ENCODE measurements around the gene PLA2G2D.

The PLA2G2D gene

DNA sequence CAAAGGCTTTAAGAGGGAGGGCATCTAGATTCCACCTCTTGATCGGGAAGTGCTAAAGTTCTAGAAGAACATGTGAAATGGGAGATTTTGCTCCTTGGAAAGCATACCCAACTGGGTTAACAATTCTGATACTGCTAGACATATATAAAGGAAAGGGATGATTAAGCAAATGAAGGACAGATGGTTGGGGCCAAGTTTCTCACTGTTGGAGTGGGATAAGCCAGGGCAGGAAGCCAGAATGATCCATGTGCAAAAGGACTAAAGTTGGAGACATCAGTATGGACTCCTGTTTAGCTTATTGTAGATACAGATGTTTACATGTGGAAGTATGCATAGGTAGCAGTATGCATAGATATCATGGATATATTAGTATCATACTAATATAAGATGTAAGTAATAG, 32.5 kb downstream of the PLA2G2D start:
- DNase-seq (ENCODE audit: low read depth, low spot score), result no peak
- Histone ChIP-seq H3K36me3 (ENCODE audit: control insufficient read depth, insufficient read depth, low read length) (no peaks in the 10 kb centered on the region), H3K4me1 (ENCODE audit: control insufficient read depth, insufficient read depth, low read length) (no peaks in the 10 kb centered on the region), H3K4me3 (ENCODE audit: low read length) (no peak overlapping the region), H3K27ac (ENCODE audit: low read length) (no peak overlapping the region), H3K9me3 (ENCODE audit: control insufficient read depth, insufficient read depth, low read length) (no peaks in the 10 kb centered on the region), H3K27me3 (ENCODE audit: control insufficient read depth, insufficient read depth, low read length) (no peaks in the 10 kb centered on the region)
- no CpG with 5 or more reads among the region's 1 CpG for WGBS (ENCODE audit: insufficient coverage, insufficient read length)

DNA sequence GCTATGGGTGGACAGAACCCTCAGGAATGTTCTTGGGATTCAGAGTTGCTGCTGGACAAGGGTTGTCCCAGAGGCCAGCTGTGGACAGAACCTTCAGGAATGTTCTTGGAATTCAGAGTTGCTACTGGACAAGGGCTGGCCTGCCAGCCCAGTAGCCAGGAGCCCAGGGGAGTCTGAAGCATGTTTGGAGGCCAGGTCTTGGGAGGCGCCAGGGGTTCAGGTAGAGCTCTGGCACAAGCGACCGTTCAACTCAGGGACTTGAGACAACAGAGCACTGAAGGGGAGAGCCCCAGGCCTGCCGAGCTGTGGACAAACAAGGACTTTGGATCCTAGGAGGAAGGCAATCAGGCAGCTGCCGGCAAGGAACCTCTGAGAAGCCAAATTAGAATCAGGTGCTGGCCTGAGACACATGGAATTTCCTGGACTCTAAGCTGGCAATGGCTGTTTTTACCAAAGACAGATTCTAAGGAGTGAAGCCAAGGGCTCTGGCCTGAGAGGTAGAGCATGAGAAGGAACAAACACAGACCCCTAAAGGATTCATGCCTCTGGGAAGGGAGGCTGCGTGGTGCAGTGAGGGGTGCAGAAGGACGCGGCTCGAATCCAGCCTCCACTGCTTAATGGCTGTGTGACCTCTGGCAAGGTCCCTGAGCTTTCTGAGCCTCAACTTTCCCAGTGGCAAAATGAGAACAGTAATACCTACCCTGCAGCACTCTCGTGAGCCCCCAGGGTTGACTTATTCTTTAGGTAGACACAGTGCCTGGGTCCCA, 36.0 kb downstream of the PLA2G2D start:
- no peaks in the 10 kb centered on the region for H3K36me3 ChIP-seq (ENCODE audit: control insufficient read depth, insufficient read depth, low read length)
- no peak overlapping the region for H3K27ac ChIP-seq (ENCODE audit: low read length)
- H3K4me1 ChIP-seq (ENCODE audit: control insufficient read depth, insufficient read depth, low read length), result no peaks in the 10 kb centered on the region; the same call in 1 of the 2 replicates
- no peak overlapping the region for H3K4me3 ChIP-seq (ENCODE audit: low read length)
- no peak for DNase-seq (ENCODE audit: low read depth, low spot score)
- H3K27me3 ChIP-seq (ENCODE audit: control insufficient read depth, insufficient read depth, low read length), result no peaks in the 10 kb centered on the region
- no CpG with 5 or more reads among the region's 10 CpGs for WGBS (ENCODE audit: insufficient coverage, insufficient read length)
- no peaks in the 10 kb centered on the region for H3K9me3 ChIP-seq (ENCODE audit: control insufficient read depth, insufficient read depth, low read length)

DNA sequence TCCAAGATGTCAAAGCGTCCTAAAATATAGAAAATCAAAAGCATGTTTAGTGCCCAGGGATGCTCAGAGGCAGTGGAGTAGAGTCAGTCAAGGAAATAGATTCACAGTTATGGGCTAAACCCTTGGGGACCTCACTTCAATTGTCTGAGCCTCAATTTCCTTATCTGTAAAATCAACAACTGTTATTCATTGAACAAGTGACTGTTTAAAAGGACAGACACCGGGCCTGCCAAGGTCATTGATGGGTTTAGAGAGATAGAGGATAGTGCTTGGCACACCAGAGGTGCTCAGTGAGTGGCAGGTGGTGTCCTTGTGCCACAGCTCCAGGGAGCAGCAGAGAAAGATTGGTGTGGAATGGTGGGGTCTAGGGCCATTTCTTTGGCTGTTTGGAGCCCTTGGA, 36.6 kb downstream of the PLA2G2D start:
- H3K36me3 ChIP-seq (ENCODE audit: control insufficient read depth, insufficient read depth, low read length), result no peaks in the 10 kb centered on the region
- no peak for DNase-seq (ENCODE audit: low read depth, low spot score)
- H3K27me3 ChIP-seq (ENCODE audit: control insufficient read depth, insufficient read depth, low read length), result no peaks in the 10 kb centered on the region
- no CpG with 5 or more reads among the region's 2 CpGs for WGBS (ENCODE audit: insufficient coverage, insufficient read length)
- no peak overlapping the region for H3K27ac ChIP-seq (ENCODE audit: low read length)
- H3K9me3 ChIP-seq (ENCODE audit: control insufficient read depth, insufficient read depth, low read length), result no peaks in the 10 kb centered on the region
- H3K4me3 ChIP-seq (ENCODE audit: low read length), result no peak overlapping the region
- no peaks in the 10 kb centered on the region; the same call in 1 of the 2 replicates for H3K4me1 ChIP-seq (ENCODE audit: control insufficient read depth, insufficient read depth, low read length)

DNA sequence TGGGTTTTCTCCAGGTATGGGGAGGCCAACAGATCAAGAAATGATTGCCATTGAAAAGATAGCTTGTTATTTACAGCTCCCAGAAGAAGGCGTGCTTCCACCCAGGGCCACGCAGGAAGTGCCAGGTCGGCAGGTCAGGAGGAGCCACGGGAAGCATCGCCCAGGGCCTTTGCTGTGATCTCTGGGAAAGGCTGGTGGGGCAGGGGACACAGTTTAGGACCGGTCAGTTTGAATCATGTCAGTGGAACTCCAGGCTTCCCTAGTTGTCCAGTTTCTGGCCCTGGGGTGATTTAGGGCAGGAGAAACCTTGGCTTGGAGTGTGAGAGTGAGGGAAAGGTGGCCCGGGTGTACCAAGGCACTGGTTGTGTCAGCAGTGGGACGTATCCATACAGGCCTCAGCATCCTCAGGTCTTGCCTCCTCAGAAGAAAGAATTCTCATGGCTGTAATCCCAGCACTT, 38.0 kb downstream of the PLA2G2D start:
- H3K4me1 ChIP-seq (ENCODE audit: control insufficient read depth, insufficient read depth, low read length), result no peaks in the 10 kb centered on the region; the same call in 1 of the 2 replicates
- H3K9me3 ChIP-seq (ENCODE audit: control insufficient read depth, insufficient read depth, low read length), result no peaks in the 10 kb centered on the region
- WGBS (ENCODE audit: insufficient coverage, insufficient read length), result no CpG with 5 or more reads among the region's 8 CpGs
- no peak overlapping the region for H3K27ac ChIP-seq (ENCODE audit: low read length)
- no peak overlapping the region for H3K4me3 ChIP-seq (ENCODE audit: low read length)
- no peaks in the 10 kb centered on the region for H3K36me3 ChIP-seq (ENCODE audit: control insufficient read depth, insufficient read depth, low read length)
- DNase-seq (ENCODE audit: low read depth, low spot score), result no peak
- no peaks in the 10 kb centered on the region for H3K27me3 ChIP-seq (ENCODE audit: control insufficient read depth, insufficient read depth, low read length)

DNA sequence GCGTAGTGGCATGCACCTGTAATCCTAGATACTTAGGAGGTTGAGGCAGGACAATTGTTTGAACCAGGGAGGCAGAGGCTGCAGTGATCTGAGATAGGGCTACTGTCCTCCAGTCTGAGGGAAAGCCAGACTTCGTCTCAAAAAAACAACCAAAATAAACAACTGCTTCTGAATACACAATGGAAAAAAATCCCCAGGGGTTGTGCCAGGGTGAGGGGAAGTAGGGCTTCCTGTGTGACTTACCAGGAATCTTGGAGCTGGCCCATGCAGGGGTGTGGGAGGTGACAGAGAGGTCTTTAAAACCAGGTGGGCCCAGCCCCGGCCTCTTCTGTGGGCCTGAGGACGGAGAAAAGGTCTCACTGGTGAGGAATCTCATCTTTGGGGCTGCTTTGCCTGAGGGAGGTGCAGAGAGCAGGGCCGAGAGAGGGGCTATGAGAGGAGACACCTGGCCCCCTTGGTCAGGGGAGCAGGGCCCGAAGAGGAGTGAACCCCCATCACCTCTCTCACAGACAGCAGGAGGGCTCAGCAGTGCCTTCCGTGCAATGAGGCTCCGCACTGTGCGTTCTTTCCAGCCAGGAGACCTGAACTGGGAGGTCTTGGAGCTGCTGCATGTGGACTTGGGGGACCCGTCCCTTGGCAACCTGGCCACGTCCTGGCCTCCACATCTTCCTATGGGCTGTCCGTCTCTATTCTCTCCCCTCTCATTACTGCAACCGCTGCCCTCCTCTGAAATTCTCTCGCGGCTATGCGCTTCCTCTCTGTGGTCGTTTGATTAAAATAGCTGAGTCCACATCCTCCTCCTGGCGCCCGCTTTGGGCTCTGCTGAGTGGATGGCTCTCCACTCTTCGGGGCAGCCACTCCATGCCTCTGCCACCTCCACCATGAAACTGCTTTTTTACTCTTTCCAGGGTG, 38.6 kb downstream of the PLA2G2D start:
- Histone ChIP-seq H3K36me3 (ENCODE audit: control insufficient read depth, insufficient read depth, low read length) (no peaks in the 10 kb centered on the region), H3K27ac (ENCODE audit: low read length) (no peak overlapping the region), H3K4me1 (ENCODE audit: control insufficient read depth, insufficient read depth, low read length) (no peaks in the 10 kb centered on the region; the same call in 1 of the 2 replicates), H3K9me3 (ENCODE audit: control insufficient read depth, insufficient read depth, low read length) (no peaks in the 10 kb centered on the region), H3K4me3 (ENCODE audit: low read length) (no peak overlapping the region), H3K27me3 (ENCODE audit: control insufficient read depth, insufficient read depth, low read length) (no peaks in the 10 kb centered on the region)
- no peak for DNase-seq (ENCODE audit: low read depth, low spot score)
- WGBS (ENCODE audit: insufficient coverage, insufficient read length), result no CpG with 5 or more reads among the region's 20 CpGs

DNA sequence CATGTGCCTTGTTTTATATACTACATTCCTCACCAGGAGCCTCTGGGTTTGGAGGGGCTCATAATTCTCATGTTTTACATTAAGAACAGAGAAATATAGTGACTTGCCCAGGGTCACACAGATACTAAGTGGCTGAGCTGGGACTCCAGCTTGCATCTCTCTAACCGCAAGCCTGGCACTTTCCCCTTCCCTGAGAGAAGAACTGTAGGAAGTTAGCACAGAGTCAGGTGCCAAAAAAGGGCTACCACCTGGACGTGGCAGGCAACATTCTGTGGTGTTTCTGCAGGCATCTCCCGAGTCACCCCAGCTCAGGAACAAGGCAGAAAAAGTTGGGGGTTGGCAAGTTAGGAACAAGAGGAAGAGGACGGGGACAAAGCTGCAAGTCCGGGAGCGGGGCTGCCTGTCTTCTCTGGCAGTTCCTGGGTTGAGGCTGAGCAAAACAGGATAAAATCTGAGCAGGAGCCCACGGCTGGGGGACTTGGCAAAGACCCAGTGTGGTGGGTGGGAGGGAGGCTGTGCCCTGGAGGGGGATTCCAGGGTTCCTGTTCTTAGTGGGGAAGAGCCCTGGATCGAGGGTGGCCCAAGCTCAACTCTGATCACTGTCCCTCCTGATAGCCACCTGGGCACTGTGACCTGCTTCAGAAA, 39.6 kb downstream of the PLA2G2D start:
- no peak for DNase-seq (ENCODE audit: low read depth, low spot score)
- H3K27ac ChIP-seq (ENCODE audit: low read length), result no peak overlapping the region
- no peaks in the 10 kb centered on the region for H3K27me3 ChIP-seq (ENCODE audit: control insufficient read depth, insufficient read depth, low read length)
- H3K4me3 ChIP-seq (ENCODE audit: low read length), result no peak overlapping the region
- no CpG with 5 or more reads among the region's 8 CpGs for WGBS (ENCODE audit: insufficient coverage, insufficient read length)
- H3K4me1 ChIP-seq (ENCODE audit: control insufficient read depth, insufficient read depth, low read length), result no peaks in the 10 kb centered on the region; the same call in 1 of the 2 replicates
- H3K36me3 ChIP-seq (ENCODE audit: control insufficient read depth, insufficient read depth, low read length), result no peaks in the 10 kb centered on the region
- no peaks in the 10 kb centered on the region for H3K9me3 ChIP-seq (ENCODE audit: control insufficient read depth, insufficient read depth, low read length)

DNA sequence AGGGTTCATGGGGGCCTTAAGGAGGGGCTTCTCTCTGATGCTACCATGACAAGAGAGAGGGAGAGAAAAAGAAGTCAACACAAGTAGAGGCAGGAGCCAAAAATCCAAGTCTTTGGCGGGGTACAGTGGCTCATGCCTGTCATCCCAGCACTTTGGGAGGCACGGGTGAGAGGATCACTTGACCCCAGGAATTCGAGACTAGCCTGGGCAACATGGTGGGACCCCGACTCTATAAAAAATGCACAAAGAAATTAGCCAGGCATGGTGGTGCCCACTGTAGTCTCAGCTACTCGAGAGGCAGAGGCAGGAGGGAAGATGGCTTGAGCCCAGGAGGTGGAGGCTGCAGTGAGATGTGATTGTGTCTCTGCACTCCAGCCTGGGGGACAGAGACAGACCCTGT, 40.6 kb downstream of the PLA2G2D start:
- no peak for DNase-seq (ENCODE audit: low read depth, low spot score)
- WGBS (ENCODE audit: insufficient coverage, insufficient read length), result no CpG with 5 or more reads among the region's 5 CpGs
- no peak overlapping the region for H3K4me3 ChIP-seq (ENCODE audit: low read length)
- no peaks in the 10 kb centered on the region for H3K9me3 ChIP-seq (ENCODE audit: control insufficient read depth, insufficient read depth, low read length)
- no peaks in the 10 kb centered on the region; the same call in 1 of the 2 replicates for H3K4me1 ChIP-seq (ENCODE audit: control insufficient read depth, insufficient read depth, low read length)
- no peaks in the 10 kb centered on the region for H3K36me3 ChIP-seq (ENCODE audit: control insufficient read depth, insufficient read depth, low read length)
- H3K27me3 ChIP-seq (ENCODE audit: control insufficient read depth, insufficient read depth, low read length), result no peaks in the 10 kb centered on the region
- H3K27ac ChIP-seq (ENCODE audit: low read length), result no peak overlapping the region

DNA sequence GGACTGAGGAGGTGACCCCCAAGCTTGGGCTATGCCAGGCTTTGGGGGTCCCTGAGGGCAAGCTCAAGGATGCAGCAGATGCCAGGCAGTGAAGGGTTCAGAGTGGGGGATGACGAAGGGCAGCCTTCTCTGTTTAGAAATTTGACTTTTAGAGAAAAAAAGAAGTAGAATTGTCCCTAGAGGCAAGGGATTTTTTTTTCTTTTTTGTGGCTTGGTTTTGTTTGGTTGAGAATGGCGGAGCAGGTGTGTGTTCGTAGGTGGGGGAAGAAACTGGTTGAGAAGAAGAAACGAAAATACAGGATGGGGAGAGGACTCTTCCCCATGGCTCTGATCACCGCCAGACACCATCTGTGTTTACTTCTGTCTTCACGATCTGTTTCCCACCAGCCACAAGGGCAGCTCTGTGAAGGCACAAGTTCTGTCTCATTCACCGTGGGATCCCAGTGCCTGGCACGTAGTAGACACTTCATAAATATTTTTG, 41.1 kb downstream of the PLA2G2D start:
- no peak overlapping the region for H3K27ac ChIP-seq (ENCODE audit: low read length)
- WGBS (ENCODE audit: insufficient coverage, insufficient read length), result no CpG with 5 or more reads among the region's 8 CpGs
- no peak overlapping the region for H3K4me3 ChIP-seq (ENCODE audit: low read length)
- no peaks in the 10 kb centered on the region for H3K36me3 ChIP-seq (ENCODE audit: control insufficient read depth, insufficient read depth, low read length)
- no peaks in the 10 kb centered on the region for H3K27me3 ChIP-seq (ENCODE audit: control insufficient read depth, insufficient read depth, low read length)
- H3K9me3 ChIP-seq (ENCODE audit: control insufficient read depth, insufficient read depth, low read length), result no peaks in the 10 kb centered on the region
- no peak for DNase-seq (ENCODE audit: low read depth, low spot score)
- no peaks in the 10 kb centered on the region; the same call in 1 of the 2 replicates for H3K4me1 ChIP-seq (ENCODE audit: control insufficient read depth, insufficient read depth, low read length)

DNA sequence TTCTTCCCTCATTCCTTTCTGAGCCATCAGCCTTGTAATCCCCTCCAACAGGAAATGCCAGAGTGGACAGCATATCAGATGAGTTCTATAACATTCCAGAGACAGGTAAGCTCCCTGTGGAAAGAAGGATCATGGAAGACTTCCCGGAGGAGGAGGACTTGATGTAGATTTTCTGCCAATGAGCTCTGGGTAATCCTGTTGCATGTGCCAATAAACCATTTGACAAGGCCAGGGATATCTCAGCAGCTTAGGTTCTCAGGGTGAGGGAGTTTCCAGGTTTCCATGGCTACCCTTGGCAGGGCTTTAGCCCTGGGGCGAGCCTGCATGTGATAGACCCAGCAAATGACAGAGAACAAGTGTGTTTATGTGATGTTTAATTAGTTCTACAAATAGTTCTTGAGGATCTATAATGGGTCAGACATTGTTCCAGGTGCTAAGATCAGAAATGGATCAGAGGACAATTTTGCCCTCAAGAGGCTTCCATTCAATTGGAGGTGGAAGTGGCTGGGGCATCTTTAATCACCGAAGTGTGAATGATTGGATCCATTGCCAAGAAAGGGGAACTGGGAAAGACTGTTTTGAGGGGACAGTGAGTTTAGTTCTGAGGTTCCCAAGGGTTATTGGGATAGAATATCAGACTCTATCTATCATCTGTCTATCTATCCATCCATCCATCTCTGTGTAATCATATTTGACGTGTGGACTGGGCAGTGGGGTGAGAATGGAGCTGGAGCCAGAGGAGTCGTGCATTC, 42.5 kb downstream of the PLA2G2D start:
- H3K27me3 ChIP-seq (ENCODE audit: control insufficient read depth, insufficient read depth, low read length), result no peaks in the 10 kb centered on the region
- WGBS (ENCODE audit: insufficient coverage, insufficient read length), result no CpG with 5 or more reads among the region's 5 CpGs

More for the DNA sequence above, 42.5 kb downstream of the PLA2G2D start:
- no peaks in the 10 kb centered on the region; the same call in 1 of the 2 replicates for H3K4me1 ChIP-seq (ENCODE audit: control insufficient read depth, insufficient read depth, low read length)
- no peaks in the 10 kb centered on the region for H3K36me3 ChIP-seq (ENCODE audit: control insufficient read depth, insufficient read depth, low read length)
- no peak for DNase-seq (ENCODE audit: low read depth, low spot score)
- no peaks in the 10 kb centered on the region for H3K9me3 ChIP-seq (ENCODE audit: control insufficient read depth, insufficient read depth, low read length)
- H3K4me3 ChIP-seq (ENCODE audit: low read length), result no peak overlapping the region
- H3K27ac ChIP-seq (ENCODE audit: low read length), result no peak overlapping the region

Measured in iPS DF 6.9 (cell line).